Stimulated activated CD8-positive, alpha-beta memory T cell treated with anti-CD3 and anti-CD28 coated beads, Interleukin-2, amount 100 ng/mL, for 48 hours (primary cell): ENCODE measurements around the gene FMNL2.

ENCODE experiments used
- DNase-seq, 2 donors: peaks; one replicate each; pipeline ENCODE4 v3.0.0-alpha.2; 2020; ENCODE audit warnings: low read depth in 2 of 2

FMNL2 gene

DNA sequence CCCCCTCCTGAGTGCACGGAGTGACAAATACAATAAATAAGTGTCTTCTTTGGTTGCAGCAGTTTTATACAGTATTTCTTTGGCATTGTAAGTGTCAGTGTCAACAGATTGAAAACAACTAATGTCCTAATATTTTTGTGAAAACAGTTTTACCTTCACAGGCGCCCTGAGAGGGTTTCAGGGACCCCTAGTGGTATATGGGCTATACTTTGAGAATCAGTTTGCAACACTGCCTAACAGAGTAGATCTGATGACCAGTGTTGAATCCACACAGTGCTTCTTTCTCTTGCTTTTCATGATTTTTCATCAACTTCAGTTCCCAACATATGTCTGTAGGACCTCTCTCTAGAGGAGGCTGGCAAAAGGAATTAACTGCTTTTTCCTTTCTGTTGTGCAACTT lies 220.1 kb downstream of the FMNL2 start:
- DNase-seq, result no peak

DNA sequence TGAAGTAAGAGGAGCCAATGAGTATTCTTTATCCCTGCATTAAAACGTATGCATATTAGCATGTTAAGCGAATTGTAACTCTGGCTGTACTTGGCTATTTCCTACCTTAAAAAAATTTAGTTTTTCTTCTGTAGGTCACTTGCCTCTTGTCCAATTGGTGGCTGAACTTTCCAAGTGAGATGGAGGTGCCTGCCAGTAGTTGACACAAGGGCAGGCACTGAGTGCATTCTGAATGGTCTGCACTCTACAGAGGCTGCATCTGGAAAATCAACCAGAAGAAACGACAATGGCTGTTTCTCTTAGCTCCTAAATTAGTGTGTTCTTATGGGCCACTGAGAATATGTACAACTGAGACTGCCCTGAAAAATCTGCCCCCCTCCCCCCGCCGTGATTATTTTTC lies 221.5 kb downstream of the FMNL2 start:
- no peak for DNase-seq

DNA sequence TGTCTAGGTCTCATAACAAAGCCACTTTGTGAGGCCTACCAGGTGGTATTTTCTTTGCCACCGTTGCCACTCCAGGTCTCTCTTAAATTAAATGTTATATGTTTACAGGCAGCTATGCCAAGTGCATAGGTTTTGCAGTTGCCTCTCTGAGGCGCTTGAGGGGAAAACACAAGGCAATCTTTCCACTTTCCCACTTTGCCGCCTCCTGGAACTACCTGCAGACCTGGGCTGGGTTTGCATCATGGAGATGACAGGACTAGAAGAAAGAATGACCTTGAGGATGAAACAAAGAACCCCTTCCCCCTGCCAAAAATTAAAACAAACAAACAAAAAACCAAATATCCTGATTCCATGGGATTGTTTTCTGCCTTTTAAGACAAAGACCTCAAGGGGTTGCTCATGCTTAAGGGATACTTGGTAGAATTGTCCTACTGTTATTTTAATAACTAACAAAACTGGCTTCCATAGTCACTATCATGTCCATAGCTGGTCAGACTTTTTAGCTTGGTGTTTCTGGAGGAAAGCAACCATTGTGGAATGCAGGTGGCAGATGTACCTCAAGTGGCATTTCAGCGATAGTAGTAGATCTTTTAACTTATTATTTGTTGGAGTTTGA lies 222.4 kb downstream of the FMNL2 start:
- no peak for DNase-seq

DNA sequence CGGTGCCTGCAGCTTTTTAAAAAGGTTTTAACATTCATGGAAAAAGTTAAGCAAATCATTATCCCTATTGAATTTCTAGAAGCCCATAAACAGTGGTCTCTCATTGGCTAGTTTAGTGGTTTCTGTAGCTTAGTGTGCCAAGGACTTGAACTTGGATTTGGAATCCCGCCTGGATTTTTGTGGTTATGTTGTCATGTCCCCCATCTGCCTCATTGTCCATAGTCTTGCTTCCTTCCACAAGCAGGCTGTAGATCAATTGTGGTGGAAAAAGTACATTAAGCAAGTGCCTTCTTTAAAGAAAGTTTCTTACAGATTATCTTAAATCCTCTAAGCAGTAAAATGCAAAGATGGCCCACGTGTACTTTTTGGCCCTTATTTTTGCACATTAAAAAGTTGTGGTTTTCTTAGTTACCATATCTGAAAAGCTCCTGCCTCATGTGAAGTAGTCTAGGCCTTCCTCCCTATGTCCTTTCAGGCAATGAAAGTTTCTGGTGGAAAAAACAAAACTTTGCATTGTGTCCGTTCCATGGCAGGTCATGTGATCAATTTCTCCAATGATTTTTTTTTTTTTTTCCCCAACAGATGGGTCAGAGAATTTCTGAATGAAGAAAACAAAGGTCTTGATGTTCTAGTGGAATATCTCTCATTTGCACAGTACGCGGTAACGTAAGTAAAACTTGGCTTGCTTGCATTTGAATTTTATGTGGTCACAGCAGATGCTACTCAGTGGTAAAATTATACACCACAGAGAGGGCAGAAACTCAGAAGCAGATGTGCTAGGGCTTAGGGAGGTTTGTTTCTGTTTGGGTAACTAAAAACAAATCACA lies 223.4 kb downstream of the FMNL2 start:
- no peak for DNase-seq

DNA sequence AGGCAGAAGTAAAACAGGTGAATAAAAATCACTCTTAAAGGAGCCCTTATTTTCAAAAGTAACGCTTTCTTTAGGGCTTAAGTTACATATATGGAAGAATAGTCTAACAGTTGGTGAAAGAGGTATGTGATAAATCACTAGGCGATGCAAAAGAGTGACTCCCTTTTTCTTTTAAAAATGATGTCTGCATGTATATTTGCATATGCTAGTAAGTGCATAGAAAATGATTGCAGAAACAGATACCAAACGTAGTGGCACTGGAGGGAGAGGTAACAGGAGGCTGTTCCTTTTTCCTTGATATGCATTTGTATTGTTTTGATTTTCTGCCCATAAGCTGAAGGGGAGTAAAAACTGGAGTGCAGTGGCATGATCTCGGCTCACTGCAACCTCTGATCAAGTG lies 224.0 kb downstream of the FMNL2 start:
- DNase-seq, result no peak

DNA sequence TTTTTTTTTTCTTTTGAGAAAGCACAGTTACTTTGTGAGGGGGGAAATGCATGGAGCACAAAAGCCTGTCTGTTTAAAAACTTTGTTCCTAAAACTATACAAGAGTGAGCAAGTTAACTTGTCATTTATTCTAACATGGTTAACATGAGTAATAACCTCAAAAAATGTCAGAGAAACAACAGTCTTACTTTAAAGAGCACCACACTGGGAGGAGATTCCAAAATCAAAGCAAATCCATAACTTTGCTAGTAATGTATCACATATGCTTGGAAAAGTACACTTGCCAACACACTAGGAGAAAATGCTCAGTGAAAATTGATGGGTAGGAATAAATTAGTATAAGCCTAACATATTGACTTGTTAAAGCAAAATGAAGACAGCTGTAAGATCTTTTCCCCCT lies 225.2 kb downstream of the FMNL2 start:
- no peak for DNase-seq

DNA sequence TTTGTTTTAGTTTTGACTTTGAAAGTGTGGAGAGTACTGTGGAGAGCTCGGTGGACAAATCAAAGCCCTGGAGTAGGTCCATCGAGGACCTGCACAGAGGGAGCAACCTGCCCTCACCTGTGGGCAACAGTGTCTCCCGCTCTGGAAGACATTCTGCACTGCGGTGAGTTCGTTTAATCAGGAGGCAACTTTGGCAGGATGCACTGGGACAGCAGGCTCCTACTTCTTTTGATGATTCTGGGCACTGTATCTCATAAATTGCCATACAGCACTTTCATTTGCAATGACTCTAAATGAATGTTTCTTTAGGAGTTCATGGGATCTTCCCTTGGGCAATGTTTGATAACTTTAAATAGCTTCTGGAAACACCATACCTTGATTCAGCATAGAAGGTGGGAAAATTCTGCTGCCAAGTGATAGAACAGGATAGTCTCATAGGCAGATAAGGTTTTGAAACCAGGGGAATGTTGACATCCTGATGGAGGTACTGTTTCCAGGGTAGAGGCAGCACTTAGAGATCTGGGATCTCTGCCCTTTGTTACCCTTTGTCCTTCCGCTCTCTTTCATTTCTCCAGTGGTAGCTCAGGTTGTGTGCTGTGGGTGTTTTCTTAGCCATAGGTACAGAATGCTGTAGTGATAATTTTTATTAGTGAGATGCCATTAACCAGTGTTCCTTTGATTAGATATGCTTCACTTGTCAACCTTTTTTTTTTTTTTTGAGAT lies 226.1 kb downstream of the FMNL2 start:
- no peak for DNase-seq

DNA sequence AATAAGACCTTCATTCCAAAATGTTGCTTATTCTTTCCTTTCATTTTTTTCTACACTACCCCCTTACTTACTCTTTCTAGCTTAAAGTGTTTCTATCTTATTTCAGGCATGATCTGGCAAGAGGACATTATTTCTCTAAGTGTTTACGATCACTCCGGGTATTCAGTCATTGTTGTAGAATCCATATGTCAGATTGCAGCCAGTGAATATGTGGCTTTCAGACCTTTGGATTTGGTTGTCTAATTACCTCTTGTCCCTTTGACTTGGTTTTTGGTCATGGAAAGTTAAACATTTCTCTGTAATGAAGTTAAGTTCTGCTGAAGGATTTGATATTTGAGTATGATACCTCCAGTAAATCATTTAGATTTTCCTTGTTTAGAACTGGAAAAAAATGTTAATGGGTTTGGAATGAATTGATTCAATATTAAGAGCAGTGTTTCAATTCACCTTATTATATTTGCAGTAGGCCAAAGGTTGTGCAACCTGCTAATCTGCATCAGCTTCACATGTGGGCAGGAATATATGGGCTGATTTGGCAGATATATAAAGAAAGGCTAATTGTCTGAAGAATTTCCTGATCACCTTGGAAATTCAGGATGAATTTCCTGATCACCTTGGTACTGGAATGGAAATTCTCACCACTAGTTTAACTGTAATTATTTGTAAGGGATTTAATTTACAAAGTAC lies 227.4 kb downstream of the FMNL2 start:
- no peak for DNase-seq

DNA sequence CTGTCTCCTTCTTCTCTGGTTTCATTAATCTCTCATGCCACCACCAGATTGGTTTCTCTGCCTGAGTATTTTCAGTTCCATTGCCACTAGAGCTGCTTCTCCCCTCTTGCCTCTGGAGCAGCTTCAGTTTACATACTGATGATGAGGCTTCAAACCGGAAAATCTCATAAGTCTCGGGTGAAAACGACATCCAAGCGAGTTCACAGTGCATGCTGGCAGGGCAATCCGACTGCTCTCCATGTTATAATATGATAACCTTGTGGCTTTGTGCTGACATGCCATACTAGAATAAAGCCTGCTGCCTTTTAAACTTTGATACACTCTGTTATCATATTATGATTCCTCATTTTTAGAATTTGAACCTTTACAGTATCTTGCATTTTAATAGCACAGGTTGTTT lies 228.8 kb downstream of the FMNL2 start:
- no peak for DNase-seq

DNA sequence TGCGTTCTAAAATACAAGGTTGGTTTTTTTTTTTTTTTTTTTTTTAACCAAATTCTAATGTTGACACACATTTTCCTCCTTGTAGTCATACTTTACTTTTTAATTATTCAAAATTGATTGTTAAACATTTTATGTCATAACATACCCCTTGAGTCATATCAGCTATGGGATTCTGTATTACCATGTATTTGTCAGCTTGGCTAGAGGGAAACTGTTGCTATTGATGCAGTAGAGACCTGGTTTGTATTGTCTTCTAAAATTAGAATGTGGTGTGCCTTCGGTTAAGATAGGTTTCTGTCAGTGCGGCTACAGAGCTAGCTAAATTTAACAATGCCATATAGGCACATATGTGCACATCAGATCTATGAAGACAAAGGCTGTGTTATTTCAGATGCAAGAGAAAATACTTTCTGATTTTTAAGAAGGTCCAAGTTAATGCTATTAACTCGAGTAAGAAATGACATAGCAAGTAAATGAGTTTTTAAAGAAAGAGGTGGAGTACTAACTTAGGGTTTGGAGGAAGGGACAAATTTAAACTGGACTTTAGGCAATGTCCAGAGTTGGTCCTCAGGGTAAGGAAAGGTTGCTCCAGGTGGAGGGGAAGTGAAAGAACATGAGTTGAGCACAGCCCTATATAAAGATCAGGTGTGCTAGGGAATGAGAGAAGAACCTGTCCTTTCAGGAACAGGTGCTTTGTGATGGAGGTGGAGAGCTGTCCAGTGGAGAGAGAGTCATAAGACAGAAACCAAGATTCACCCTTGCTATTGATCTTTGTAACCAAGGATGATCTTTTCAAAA lies 230.0 kb downstream of the FMNL2 start:
- no peak for DNase-seq

DNA sequence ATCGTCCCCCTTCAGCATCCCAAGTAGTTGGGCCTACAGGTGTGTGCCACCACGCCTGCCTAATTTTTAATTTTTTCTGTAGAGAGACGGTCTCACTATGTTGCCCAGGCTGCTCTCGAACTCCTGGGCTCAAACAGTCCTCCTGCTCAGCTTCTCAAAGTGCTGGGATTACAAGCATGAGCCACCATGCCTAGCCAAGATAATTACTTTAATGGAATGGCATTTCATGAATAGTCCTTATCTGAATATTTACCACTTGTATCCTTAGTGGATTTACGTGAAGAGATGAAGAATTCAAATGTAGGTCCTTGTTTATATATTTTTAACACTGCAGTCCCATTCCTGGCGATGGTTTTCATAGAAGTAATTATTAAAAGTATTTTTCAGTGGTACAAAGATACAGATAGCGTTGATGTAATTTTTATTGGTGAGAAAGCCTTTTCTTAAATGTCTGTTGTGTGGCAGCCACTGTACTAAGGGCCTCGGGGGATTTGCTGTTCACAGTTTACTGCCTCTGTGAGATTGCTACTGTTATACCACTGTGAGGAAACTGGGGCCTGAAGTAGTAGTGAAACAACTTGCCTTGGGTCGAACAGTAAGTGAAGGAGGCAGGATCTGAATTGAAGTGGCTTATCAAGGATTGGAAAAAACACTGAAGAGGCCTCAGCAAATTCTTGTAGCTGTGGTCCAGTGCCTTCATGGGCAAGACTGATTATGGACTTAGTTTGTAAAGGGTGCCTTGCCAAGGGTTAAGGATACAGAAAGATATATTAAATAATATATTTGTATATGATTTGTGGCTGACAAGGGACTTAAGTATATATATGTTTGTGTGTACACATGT lies 231.1 kb downstream of the FMNL2 start:
- no peak for DNase-seq

DNA sequence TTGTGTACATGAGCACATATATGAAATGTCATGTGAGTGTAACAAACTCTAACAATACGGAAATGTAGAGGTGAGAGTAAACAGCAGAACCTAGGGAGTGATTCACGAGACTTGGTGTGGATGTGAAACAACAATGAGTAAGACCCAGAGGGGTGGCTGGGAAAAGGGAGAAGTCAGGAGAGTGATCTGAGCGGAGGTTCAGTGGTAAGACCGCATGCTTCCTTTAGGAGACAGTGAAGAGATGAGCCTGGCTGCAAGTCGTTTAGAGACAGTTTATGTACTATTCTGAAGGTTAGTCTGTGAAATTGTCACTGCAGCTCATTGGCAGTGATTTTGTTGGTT lies 231.7 kb downstream of the FMNL2 start:
- DNase-seq, result no peak

DNA sequence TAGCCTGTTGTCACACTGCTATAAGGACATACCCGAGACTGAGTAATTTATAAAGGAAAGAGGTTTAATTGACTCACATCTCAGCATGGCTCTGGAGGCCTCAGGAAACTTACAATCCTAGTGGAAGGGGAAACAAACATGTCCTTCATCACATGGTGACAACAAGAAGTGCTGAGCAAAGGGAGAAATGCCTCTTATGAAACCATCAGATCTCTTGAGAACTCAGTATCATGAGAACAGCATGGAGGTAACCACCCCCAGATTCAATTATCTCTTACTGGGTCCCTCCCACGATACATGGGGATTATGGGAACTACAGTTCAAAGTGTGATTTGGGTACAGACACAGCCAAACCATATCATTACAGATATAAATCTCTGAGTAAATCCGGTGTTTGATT lies 233.6 kb downstream of the FMNL2 start:
- no peak for DNase-seq

DNA sequence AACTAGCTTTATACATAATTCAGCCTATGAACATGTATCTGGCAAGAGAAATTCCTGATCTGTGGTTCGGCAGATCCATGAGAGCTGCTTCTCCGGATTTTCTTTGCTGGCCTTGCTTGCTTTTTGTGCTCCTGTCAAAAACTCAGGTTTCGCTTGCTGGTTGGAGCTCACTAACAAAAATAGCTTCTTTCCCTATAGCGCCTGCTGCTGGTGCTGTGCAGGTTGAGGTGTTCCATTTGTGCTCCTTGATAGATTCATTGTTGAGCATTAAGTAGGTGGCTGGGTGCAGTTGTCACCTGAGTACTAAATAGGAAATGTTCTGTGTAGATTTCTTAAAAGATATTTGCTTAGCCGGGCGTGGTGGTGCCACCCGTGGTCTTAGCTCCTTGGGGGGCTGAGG lies 234.2 kb downstream of the FMNL2 start:
- no peak for DNase-seq

DNA sequence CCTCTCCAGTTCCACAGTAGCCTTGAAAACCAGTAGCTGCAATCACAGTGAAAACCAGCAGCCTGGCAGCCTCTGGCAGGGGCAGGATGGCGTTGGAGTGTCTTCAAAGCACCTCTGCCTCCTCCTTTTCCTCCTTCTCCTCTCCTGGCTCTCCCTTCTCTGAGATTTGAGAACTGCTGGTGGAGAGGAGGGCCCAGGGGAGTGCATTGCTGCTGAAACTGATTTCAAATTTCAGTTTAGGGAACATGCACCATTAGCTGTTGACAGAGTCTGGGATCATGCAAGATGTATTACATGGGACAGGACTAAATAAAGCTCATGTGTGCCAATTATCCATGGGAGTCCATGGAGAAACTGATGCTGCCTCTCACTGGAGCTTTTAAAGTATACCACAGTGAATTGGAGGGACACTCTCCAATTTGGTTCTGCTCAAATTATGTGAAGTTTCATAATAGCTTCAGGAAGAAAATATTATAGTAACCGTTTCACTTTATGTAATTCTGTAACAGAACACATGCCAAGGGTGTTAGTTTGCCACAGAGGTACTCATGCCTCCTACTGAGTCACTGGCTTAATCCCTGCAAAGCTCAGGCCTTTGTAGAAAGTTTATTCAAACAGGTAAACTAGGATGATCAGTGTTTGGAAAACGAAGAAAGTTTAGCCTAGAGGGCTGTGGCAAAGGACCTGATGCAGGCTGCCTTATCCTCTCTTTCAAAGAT lies 236.2 kb downstream of the FMNL2 start:
- DNase-seq, result no peak

DNA sequence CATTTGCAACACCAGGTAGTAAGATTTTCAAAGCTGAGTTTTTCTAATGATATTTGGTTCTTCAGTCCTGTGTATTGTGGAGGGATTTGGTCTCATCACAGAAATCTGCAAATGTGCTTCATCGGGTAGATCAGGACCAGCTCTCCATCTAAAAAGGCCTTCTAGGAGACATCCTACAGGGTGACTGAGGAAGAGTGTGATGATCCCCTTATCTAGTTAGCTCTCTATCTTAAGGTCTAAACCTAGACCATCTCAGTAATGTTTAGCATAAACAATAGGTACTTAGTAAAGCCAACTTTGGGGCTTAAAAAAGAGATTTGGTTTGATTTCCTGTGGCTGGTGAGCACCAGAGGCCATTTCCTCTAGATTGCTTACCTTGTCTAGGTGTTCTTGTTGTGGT lies 237.1 kb downstream of the FMNL2 start:
- DNase-seq, result no peak

DNA sequence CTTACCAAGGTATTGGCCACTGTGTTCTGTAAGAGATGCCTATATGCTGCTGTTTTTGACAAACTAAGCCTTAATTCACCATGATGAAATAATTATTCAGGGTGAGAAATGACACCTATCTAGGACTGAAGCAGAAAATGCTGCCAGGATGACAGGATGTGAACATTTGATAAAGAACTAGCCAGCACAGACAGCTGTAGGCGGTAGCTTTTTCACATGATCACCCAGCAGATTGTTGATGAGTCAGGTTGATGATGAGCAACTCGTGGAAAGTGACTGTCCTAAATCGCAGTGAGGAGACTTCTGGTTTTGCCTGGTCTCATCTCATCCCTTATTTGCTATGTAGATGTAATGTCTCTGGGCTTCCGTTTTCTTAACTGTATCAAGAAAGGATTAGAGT lies 238.2 kb downstream of the FMNL2 start:
- DNase-seq, result peak; percentile 4 to 26

DNA sequence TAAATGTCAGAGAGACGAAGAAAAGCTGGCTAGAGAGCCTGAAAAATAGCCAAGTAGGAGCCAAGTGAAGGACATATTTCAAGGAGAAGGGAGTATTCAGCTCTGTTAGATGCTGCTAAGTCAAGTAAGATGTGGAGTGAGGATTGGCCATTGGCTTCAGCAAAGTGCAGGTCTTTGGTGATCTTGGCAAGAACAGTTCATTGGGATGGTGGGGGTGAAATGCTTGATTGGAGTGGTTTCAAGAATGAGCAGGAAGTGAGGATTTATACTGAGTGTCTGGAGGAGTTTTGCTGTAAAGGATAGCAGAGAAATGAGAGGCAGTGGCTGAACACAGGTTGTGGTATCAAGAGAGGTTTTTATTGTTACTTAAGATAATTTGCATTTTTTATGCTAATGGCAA lies 242.6 kb downstream of the FMNL2 start:
- DNase-seq, result no peak

DNA sequence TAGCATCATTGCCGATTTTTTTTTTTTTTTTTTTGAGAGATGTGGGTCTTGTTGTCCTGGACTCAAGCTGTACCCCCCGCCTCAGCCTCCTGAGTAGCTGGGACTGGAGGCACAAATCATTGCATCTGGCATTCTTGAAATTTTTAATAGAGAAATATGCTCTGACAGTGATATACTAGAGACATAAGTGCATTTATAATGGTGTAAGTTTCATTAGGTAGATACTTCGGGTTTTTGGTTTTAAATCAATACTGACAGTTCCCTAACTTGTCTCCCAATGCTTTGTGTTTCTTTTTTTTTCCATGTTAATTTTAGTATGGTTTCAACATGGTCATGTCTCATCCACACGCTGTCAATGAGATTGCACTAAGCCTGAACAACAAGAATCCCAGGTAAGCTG lies 243.6 kb downstream of the FMNL2 start:
- no peak for DNase-seq

DNA sequence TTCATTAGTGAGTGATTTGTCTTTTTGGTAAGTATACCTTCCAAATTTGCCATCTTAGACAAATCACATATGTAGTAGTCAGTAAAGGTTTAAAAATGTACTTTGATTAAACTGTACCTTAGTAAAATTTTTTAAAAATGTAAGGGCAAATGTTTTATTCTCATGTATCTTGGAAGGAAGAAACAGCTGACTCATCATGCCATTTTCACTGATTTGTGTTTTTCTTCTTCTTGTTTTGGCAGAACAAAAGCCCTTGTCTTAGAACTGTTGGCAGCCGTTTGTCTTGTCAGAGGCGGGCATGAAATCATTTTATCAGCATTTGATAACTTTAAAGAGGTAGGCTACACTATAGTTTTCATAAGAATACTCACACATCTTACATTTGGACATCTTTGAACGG lies 245.7 kb downstream of the FMNL2 start:
- no peak for DNase-seq
